Inflammatory macrophage (primary cell): ENCODE results near the gene TGFBR3.
"Not testable (repeated sequence)": the region's sequence is repeated elsewhere in the genome, so short reads cannot be mapped to it uniquely, and the experiment has no call there.

Source experiments
- DNase-seq, 2 donors: peaks; one replicate each; pipeline ENCODE4 v3.0.0-alpha.2; 2020 to 2022

TGFBR3 gene

GRCh38 chr1:91847851-91848250, 38.1 kb downstream of the TGFBR3 start:
- no peak for DNase-seq

- DNase-seq: no peak
These were observed 39.3 kb downstream of the TGFBR3 start for GRCh38 chr1:91846639-91847013.

GRCh38 chr1:91846007-91846638, 39.8 kb downstream of the TGFBR3 start:
- DNase-seq: peak; percentile 4 to 16

GRCh38 chr1:91844862-91845528, 41.0 kb downstream of the TGFBR3 start:
- no peak for DNase-seq

DNA sequence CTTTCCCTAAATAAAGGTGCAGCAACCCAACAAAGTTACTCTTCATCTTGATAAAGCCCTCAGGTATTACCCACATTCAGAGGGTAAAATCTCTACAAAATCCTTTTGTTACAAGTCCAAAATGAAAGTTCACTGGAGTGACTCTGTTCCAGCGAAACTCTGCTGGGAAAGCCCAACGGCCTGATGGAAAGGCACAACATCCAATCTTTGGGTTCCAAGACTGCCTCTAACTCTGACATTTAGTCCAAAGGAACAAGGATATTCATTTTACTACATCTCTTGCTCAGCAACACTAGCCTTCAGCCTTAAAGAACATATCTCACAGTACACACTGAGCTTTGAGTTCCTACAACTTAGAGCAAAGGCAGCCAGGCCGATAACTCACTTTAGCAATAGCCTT, 42.1 kb downstream of the TGFBR3 start:
- no peak for DNase-seq

DNA sequence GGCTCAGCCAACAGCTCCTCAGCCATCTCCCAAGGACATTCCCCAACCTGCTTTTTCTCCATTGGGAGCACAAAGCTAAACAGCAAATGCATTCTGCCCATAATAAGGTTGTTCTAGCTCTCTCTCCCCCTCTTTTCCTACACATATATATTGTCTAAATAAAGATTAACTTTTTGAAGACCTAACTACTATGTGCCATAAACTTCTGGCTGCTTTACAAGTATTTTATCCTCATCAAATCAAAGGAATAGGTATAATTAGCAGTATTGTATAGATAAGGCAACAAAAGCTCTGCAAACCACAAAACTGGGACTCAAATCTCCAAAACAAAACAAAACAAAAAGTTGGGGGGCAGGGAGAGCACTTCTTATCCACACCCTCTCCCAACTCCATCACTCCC, 43.4 kb downstream of the TGFBR3 start:
- DNase-seq: no peak

DNA sequence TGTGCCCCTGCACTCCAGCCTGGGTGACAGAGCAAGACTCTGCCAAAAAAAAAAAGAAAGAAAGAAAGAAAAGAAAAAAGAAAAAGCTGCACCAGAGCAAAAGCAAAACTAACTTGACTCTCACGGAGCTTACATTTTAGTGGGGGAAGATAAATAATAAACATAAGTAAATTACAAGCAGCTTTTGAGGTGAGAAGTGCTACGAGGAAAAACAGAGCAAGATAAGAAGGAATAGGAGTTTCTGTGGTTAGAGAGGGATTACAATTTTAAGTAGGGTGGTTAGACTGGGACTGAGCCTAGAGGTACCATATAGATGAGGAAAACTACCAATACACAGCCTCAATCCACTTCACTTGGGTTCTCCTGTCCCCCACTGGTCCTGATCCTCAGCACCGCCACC, 43.9 kb downstream of the TGFBR3 start:
- DNase-seq: no peak

GRCh38 chr1:91840276-91840675, 45.7 kb downstream of the TGFBR3 start:
- not testable (repeated sequence) for DNase-seq

GRCh38 chr1:91836331-91837040, 49.5 kb downstream of the TGFBR3 start:
- DNase-seq: no peak

DNA sequence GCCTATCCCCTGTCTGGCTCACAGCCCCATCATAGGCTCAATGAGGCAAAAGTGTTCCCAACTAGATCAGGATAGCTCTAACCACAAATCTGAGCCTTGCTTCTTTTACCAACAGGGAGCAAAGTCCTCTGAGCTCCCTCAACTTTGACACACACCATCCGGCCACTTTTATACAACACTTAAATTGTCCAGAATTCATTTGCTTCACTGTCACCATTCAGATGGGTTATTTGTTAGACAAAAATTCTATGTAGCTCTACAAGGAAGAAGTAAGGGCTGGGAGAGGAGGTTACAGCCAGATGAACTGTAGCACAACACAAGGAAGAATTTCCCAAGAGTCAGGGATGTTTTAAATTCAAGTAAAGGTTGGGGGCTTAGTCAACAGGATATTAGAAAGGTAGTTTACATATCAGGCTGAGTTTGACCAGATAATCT, 50.8 kb downstream of the TGFBR3 start:
- DNase-seq: no peak

DNA sequence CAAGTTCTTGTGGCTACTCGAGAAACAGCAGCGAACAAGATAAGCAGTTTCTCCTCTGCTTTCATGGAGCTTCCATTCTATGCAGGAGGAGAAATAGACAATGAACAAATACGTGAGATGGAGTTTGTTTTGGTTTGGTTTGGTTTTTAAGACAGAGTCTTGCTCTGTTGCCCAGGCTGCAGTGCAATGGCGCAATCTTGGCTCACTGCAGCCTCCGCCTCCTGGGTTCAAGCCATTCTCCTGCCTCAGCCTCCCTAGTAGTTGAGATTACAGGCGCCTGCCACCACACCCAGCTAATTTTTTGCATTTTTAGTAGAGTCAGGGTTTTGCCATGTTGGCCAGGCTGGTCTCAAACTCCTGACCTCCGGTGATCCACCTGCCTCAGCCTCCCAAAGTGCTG, 51.4 kb downstream of the TGFBR3 start:
- not testable (repeated sequence) for DNase-seq

DNA sequence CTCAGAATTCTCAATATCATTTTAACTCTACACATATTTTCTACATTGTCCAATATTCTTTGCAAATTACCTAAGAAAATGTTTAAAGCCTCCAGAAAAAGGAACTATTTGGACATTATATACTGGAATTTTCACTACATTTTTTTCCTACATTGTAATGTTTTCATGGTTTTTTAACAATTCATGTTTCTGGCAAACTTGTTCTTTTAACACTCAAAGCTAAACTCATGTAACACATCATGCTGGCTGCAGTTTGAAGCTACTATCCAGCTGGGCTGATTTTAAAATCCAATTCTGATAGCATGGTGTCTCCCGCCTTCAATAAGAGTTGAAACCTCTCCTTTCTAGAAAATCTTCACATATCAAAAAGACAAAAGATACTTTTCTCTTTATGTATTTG, 52.0 kb downstream of the TGFBR3 start:
- DNase-seq: no peak

- DNase-seq: no peak
These were observed 54.6 kb downstream of the TGFBR3 start for GRCh38 chr1:91831132-91831930.

GRCh38 chr1:91830242-91831131, 55.5 kb downstream of the TGFBR3 start:
- no peak for DNase-seq

- no peak for DNase-seq
These were observed 56.4 kb downstream of the TGFBR3 start for GRCh38 chr1:91829293-91830153.

DNA sequence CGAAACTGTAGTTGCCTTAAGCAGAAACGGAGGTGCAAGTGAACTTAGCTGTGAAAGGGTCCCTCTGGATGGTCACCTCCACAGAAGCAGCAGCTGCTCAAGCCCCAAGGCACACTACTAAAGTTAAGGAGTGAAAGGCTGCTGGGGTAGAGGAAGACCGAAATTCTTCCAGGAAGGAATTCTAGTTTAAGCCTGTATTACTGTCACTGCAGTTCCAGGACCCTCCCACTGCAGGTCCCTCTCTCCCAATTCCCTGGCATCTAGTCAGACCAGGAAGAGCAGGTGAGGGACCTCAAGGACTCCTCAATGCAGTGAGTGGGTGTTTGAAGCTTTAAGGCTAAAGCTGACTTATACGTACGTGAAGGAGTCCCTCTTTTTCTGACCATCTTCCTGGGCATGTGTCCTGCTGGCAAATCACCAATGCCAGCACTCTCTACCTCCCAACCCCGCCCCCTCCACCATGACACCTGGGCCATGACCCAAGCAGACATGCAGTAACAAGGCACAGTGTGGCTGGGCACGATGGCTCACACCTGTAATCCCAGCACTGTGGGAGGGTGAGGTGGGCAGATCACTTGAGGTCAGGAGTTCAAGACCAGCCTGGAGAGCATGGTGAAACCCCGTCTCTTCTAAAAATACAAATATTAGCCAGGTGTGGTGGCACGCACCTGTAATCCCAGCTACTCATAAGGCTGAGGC, 57.2 kb downstream of the TGFBR3 start:
- no peak for DNase-seq

GRCh38 chr1:91827459-91828321, 58.3 kb downstream of the TGFBR3 start:
- no peak for DNase-seq

DNA sequence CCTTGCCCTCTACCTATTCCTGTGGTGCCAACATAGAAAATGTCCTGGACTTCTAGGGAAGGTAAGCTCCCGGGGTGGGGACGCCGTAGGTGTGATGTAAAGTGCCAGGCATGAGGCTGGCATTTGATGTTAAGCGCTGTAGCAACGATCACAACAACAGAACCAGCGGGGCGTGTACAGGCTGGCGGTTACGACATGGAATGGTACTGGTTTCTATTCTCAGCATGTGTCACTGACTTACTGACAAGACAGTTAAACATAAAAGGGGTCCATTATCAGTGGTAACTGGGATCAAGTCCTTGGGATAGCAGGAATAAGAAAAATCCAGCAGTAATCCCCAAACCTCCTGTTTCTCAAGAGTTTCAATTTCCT, 58.9 kb downstream of the TGFBR3 start:
- no peak for DNase-seq

- DNase-seq: no peak
These were observed 59.3 kb downstream of the TGFBR3 start for GRCh38 chr1:91826649-91827048.
